ENCODE data around the gene AKAP8. TPM values are rescaled to one million over a fixed set of nuclear protein-coding genes. Genes with fewer than 3 reads are reported as not detected.
"Not testable (repeated sequence)": the region's sequence is repeated elsewhere in the genome, so short reads cannot be mapped to it uniquely, and the experiment has no call there.

AKAP8 gene
- total RNA-seq, 6 donors from 2014 or later = 28.1 to 117 (median 41.3) TPM

GRCh38 chr19:15396436-15396835 lies 16.8 kb upstream of the AKAP8 start:
- H3K4me3 ChIP-seq = no peak overlapping the region
- H3K9me3 ChIP-seq = no peaks in the 10 kb centered on the region
- H3K4me1 ChIP-seq = no peaks in the 10 kb centered on the region
- H3K27ac ChIP-seq = no peak overlapping the region
- no peak for TF ChIP-seq POLR2A (IDR thresholded peaks at IDR 0.05)
- TF ChIP-seq EP300 (IDR thresholded peaks at IDR 0.05) = no peak
- no peak for TF ChIP-seq CTCF (IDR thresholded peaks at IDR 0.05)
- no peak for TF ChIP-seq POLR2AphosphoS5 (IDR thresholded peaks at IDR 0.05)
- DNase-seq (no peak), ATAC-seq (ENCODE audit: low FRiP score in 2 of 2) (no peak)
- no peaks in the 10 kb centered on the region for H3K27me3 ChIP-seq
- H3K36me3 ChIP-seq = peaks cover 44 to 89% (median 76%) of the 10 kb centered on the region in 4 donors
- WGBS, 2 donors = 95 to 99% methylated on average over 3 of the region's 3 CpGs

- H3K36me3 ChIP-seq = peaks cover 40 to 85% (median 64%) of the 10 kb centered on the region in 4 donors
- WGBS, 2 donors = 95% methylated on average over 17 of the region's 17 CpGs
- H3K4me3 ChIP-seq; ATAC-seq (ENCODE audit: low FRiP score in 2 of 2); H3K9me3 ChIP-seq; DNase-seq; H3K4me1 ChIP-seq; H3K27me3 ChIP-seq; H3K27ac ChIP-seq: not testable (repeated sequence)
Observed at GRCh38 chr19:15395251-15395650, 15.7 kb upstream of the AKAP8 start.

GRCh38 chr19:15394426-15394825 lies 14.8 kb upstream of the AKAP8 start:
- Histone ChIP-seq H3K4me1 (no peaks in the 10 kb centered on the region), H3K27me3 (no peaks in the 10 kb centered on the region), H3K4me3 (no peak overlapping the region), H3K27ac (no peak overlapping the region), H3K9me3 (no peaks in the 10 kb centered on the region), H3K36me3 (peaks cover 34 to 83% (median 56%) of the 10 kb centered on the region in 4 donors)
- TF ChIP-seq POLR2AphosphoS5 (IDR thresholded peaks at IDR 0.05) (no peak), POLR2A (IDR thresholded peaks at IDR 0.05) (no peak), EP300 (IDR thresholded peaks at IDR 0.05) (no peak), CTCF (IDR thresholded peaks at IDR 0.05) (no peak)
- WGBS, 2 donors = 92 to 95% methylated on average over 5 of the region's 5 CpGs
- no peak for DNase-seq
- ATAC-seq (ENCODE audit: low FRiP score in 2 of 2) = no peak

- Histone ChIP-seq H3K9me3 (no peaks in the 10 kb centered on the region), H3K27me3 (no peaks in the 10 kb centered on the region), H3K4me1 (no peaks in the 10 kb centered on the region), H3K4me3 (no peak overlapping the region), H3K36me3 (peaks cover 29 to 83% (median 52%) of the 10 kb centered on the region in 4 donors), H3K27ac (no peak overlapping the region)
- TF ChIP-seq CTCF (IDR thresholded peaks at IDR 0.05) (no peak), EP300 (IDR thresholded peaks at IDR 0.05) (no peak), POLR2A (IDR thresholded peaks at IDR 0.05) (no peak), POLR2AphosphoS5 (IDR thresholded peaks at IDR 0.05) (no peak)
- DNase-seq (no peak), ATAC-seq (ENCODE audit: low FRiP score in 2 of 2) (no peak)
Observed at GRCh38 chr19:15393963-15394362, 14.4 kb upstream of the AKAP8 start.

GRCh38 chr19:15390814-15391213 lies 11.2 kb upstream of the AKAP8 start:
- Histone ChIP-seq H3K4me3 (no peak overlapping the region), H3K4me1 (no peaks in the 10 kb centered on the region), H3K36me3 (peaks cover 0 to 60% (median 27%) of the 10 kb centered on the region in 4 donors), H3K27me3 (no peaks in the 10 kb centered on the region), H3K27ac (no peak overlapping the region), H3K9me3 (no peaks in the 10 kb centered on the region)
- DNase-seq = no peak
- ATAC-seq (ENCODE audit: low FRiP score in 2 of 2) = no peak
- TF ChIP-seq EP300 (IDR thresholded peaks at IDR 0.05) (no peak), CTCF (IDR thresholded peaks at IDR 0.05) (no peak), POLR2A (IDR thresholded peaks at IDR 0.05) (no peak), POLR2AphosphoS5 (IDR thresholded peaks at IDR 0.05) (no peak)
- WGBS, 2 donors = 91 to 95% methylated on average over 2 of the region's 2 CpGs
